ENCODE results near the gene DHRS2.
"Not testable (repeated sequence)": the region's sequence is repeated elsewhere in the genome, so short reads cannot be mapped to it uniquely, and the experiment has no call there.

Gene DHRS2

GRCh38 chr14:23605931-23606585 is 30.1 kb upstream of the DHRS2 start:
- TF ChIP-seq, protein P1, sequence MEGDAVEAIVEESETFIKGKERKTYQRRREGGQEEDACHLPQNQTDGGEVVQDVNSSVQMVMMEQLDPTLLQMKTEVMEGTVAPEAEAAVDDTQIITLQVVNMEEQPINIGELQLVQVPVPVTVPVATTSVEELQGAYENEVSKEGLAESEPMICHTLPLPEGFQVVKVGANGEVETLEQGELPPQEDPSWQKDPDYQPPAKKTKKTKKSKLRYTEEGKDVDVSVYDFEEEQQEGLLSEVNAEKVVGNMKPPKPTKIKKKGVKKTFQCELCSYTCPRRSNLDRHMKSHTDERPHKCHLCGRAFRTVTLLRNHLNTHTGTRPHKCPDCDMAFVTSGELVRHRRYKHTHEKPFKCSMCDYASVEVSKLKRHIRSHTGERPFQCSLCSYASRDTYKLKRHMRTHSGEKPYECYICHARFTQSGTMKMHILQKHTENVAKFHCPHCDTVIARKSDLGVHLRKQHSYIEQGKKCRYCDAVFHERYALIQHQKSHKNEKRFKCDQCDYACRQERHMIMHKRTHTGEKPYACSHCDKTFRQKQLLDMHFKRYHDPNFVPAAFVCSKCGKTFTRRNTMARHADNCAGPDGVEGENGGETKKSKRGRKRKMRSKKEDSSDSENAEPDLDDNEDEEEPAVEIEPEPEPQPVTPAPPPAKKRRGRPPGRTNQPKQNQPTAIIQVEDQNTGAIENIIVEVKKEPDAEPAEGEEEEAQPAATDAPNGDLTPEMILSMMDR (IDR thresholded peaks at IDR 0.05; ENCODE audit: low read depth, low read length), result no peak
- in situ Hi-C loops (cut with HindIII; ENCODE audit: low sequenced_read_pairs), result no loop called here
- DNase-seq (ENCODE audit: low read depth, low spot score), result no peak
- H3K4me3 ChIP-seq (ENCODE audit: low read depth, low read length), result no peak overlapping the region

DNA sequence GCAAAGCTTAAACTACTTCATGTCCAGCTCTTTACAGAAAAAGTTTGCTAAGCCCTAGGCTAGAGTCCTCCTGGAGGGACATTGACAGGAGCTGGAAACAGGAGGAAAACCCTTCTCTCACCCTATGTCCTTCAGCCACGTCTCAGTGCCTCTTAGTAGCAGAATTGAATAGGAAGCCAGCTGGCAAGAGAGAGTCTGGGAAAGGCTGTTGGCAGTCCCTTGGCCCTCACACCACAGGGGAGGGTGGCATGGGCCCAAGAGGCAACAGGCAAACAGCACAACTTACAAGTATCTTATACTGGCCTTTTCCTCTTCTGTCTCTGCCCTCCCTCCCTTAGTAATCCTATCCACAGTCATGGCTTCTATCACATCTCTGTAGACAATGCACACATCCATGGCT is 27.7 kb upstream of the DHRS2 start:
- in situ Hi-C loops (cut with HindIII; ENCODE audit: low sequenced_read_pairs), result no loop called here
- DNase-seq (ENCODE audit: low read depth, low spot score), result no peak
- TF ChIP-seq, protein P1 (IDR thresholded peaks at IDR 0.05; ENCODE audit: low read depth, low read length), result no peak
- no peak overlapping the region for H3K4me3 ChIP-seq (ENCODE audit: low read depth, low read length)

DNA sequence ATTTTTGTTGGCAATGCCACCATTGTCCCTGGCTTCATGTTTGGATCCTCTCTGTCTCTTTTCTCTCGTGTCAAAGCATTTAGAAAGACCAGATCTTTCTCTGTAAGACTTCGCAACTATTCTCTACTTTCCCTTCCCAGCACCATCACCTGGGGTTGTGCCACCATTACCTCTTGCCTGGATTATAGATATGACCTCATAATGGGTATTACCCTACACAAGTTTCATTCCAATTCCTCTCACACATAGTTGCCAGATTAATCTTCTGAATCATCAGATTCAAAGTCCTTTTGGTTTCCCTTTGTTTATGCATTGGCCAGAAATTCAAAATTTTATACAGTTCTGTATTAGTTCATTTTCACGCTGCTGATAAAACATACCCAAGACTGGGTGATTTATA is 27.2 kb upstream of the DHRS2 start:
- in situ Hi-C loops (cut with HindIII; ENCODE audit: low sequenced_read_pairs), result no loop called here
- no peak overlapping the region for H3K4me3 ChIP-seq (ENCODE audit: low read depth, low read length)
- TF ChIP-seq, protein P1 (IDR thresholded peaks at IDR 0.05; ENCODE audit: low read depth, low read length), result no peak
- DNase-seq (ENCODE audit: low read depth, low spot score), result no peak

- DNase-seq (ENCODE audit: low read depth, low spot score); H3K4me3 ChIP-seq (ENCODE audit: low read depth, low read length); in situ Hi-C loops (cut with HindIII; ENCODE audit: low sequenced_read_pairs): not testable (repeated sequence)
These were observed 26.6 kb upstream of the DHRS2 start for GRCh38 chr14:23609411-23610089.

- TF ChIP-seq, protein P1 (IDR thresholded peaks at IDR 0.05; ENCODE audit: low read depth, low read length), result no peak
- in situ Hi-C loops (cut with HindIII; ENCODE audit: low sequenced_read_pairs), result no loop called here
- H3K4me3 ChIP-seq (ENCODE audit: low read depth, low read length), result no peak overlapping the region
- no peak for DNase-seq (ENCODE audit: low read depth, low spot score)
These were observed 25.9 kb upstream of the DHRS2 start for GRCh38 chr14:23610090-23610814.

GRCh38 chr14:23610815-23611289 is 25.3 kb upstream of the DHRS2 start:
- TF ChIP-seq, protein P1 (IDR thresholded peaks at IDR 0.05; ENCODE audit: low read depth, low read length), result no peak
- in situ Hi-C loops (cut with HindIII; ENCODE audit: low sequenced_read_pairs), result no loop called here
- H3K4me3 ChIP-seq (ENCODE audit: low read depth, low read length), result no peak overlapping the region
- no peak for DNase-seq (ENCODE audit: low read depth, low spot score)

DNA sequence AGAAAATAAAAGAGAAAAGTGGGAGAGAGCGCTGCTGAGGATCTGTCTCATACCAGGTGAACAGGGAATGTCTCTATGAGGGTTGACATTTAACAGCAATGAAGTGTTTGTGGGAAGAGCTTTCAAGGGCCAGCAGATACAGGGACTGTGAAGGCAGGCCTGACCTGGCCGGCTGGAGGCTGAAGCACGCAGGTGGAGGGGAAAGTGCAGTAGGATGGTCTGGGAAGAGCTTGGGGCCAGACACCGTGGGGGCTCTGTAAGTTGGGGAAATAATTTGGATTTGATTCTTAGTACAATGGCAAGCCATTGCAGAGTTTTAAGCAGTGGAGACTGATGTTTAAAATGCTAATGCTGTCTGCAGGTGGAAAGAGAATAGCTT is 23.8 kb upstream of the DHRS2 start:
- TF ChIP-seq, protein P1 (IDR thresholded peaks at IDR 0.05; ENCODE audit: low read depth, low read length), result no peak
- DNase-seq (ENCODE audit: low read depth, low spot score), result no peak
- in situ Hi-C loops (cut with HindIII; ENCODE audit: low sequenced_read_pairs), result no loop called here
- no peak overlapping the region for H3K4me3 ChIP-seq (ENCODE audit: low read depth, low read length)
